Amygdala (tissue), 56 donors: Measurements from ENCODE around the gene SAMMSON.

Source experiments
- DNase-seq, 56 donors: peaks; one replicate each; lab custom pipeline; 2025; lab: John Stamatoyannopoulos, UW

Gene SAMMSON

DNA sequence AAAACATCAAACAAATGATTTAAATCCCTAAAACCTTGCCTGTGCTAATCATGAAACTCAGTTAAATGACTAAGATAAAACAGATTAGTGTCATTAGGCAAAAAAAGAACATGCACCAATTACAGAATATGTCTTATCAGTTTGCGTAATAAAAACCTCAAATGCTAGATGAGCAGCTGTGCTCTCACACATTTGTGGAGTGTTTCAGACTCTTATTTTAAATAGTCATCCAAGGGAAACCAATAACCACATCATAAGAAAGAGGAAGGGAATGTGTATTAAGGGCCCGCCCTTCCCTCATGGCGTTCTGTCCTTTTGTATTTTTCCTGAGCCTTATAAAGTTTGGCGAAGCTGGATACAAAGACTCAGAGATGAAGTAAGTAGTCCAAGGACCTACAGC is 6.6 kb downstream of the SAMMSON start:
- DNase-seq, result no peak

DNA sequence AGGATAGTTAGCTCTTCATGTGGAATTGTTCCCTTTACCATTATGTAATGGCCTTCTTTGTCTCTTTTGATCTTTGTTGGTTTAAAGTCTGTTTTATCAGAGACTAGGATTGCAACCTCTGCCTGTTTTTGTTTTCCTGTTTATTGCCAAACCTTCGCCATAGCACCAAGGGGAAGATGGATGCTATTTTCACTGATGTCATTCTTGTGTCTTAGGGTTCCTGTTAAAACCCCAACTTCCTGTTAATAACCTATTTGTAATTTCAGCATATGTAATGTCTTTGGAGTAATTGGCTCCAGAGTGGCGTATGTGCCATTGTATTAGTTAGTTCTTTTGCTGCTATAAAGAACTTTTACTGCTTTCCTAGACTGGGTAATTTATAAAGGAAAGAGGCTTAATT is 10.8 kb downstream of the SAMMSON start:
- DNase-seq, result no peak

DNA sequence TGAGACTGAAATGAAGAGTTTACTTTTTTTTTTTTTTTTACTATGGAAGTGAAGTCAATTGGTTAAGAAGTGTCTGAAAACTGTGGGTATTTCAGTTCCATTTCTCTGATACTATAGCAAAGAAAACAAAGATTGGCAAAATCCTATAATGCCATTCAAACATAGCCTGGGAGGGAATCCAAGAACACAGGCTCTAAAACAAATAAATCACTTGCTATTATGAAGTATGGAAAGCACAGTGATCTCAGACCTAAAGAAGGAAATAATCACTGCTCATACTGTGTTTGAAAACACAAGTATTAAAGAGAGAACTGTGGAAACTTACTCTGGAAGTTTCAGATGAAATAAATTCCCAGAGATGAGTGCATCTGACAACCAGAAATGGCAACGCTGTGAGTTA is 12.0 kb downstream of the SAMMSON start:
- DNase-seq, result no peak

DNA sequence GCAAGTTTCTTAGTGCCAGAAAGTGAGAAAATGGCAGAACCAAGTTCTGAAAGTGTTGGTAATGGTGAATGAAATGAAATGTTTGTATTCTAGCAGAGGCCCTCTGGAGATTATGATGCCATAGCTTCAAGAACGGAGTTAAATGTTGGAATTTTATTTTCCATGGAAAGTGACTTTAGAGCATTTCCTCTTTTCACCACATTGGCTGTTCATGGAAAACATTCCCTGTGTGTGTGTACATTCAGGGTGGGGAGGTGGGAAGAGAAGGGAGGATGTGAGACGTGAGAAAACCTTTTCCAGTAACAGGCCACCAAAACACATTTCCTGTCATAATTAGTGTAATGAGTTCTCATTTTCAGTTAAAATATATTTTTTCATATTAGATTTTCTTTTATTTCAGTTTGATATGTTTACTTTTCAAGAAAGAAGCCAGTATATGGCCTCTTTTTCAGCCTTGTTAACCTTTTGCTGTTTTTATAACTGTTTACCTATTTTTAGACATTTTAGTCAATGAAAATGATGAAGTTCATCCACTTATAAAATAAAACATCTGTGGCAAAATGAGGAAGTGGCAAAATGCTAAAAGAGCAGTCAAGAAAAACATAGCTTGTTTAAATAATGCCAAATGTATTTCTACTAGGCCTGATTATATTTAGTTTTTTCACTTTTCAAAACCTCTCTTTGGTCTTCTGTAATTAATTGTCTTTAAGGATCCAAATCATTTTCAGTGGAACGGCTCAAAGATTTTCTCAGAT is 21.6 kb downstream of the SAMMSON start:
- no peak for DNase-seq

DNA sequence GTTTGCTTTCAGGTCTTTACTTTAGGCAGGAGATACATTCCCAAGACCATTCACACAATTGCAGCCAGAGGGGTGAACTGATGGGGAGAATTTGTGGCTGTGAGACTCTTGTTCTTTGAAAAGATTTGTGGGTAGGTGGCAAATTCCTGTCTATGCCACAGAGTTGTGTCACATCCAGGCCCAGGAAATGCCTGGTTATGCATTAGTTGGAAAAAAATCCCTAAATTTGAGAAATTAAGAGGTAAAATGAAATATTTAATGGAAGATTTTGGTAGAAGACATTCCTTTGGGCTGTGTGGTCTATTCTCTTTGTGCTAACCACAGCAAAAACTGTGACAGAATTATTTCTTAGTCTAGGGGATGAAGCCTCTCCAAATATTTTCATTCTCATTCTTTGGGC is 28.8 kb downstream of the SAMMSON start:
- DNase-seq, result no peak

DNA sequence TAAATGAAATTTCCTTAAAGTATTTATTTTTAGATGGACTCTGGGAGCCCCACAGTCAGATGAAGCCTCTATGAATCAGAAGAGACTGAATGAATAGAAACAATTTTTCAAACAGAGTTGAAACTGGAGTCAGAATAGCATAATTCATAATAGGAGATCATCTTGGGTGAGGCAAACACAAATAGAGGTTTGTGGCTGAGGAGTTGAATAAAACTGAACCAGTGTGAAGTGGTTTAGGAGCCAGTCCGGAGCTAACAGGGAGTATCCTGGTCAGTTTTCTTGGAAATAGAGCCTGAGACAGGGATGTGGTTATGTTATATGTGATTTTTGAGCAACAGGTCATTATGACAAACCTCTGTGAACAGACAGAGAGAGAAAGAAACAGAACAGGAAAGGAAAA is 39.2 kb downstream of the SAMMSON start:
- no peak for DNase-seq

DNA sequence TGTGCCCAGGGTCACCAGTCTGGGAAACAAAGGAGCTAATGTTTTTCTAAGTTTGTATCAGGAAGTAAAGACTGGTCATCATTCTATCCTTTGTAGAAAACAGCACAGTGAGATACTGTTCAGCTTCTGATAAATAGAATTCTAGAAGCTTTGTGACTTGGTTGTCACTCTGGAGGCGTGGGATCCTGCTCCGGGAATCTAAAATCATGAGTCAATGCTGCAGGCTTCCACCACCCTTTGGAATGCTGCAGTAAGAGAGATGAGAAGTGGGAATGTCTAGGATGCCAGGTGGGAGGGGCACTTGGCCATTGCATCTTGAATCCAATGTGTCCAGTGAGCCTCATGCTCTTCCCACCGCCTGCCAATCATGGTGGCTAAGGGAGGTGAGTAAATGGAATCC is 40.9 kb downstream of the SAMMSON start:
- no peak for DNase-seq

DNA sequence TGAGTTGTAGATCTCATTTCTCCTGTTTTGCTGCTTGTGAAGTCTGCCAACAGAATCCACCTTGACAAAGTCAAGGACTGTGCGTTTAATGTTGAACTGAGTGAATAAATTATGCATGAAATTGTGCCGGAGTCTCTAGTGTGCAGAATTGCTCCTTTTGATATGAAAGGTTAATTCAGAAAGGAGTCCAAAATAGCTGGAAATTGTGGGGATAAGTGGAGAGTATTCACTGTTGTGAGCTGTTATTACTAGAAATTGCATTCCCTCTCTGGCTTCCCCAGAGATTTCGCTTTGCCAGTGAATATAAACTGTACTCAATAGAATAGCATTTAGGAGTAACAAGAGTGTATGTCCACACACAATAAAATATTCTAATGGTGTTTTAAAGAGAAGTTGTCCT is 43.1 kb downstream of the SAMMSON start:
- no peak for DNase-seq

DNA sequence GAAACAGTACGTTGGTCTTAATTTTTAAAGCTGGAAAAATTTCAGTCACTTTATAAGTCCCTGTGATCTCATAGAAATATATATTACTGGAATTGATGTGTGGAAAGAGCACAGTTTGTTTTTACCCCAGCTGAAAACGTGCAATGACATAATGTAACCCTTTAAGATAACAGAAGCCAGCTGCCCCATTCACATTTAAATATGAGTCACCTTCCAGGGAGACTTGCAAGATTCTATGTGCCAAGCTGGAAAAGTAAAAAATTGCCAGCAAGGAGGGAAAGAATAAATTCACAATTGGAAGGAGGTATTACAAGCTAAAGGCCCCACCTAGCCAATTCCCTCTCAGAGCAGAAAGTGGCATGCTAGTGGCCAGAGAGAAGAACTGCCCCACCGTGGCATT is 50.2 kb downstream of the SAMMSON start:
- DNase-seq, result no peak

DNA sequence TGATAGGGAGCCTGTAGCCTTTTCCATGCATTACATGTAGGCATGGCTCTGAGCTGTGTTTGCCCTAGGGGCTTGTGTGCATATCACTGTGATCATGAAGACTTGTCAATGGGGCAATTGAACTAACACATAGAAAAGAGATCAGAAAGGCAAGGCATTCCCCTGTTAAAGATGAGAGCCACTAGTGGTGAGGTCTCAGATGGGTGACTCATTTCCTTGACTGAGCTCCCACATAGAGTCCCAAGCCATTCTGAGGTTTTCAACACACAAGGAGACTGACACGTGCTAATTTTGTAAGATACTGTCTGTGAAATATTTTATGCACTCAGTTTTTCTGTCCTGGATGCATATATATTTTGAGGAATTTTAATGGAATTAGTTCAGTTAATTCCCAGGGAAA is 53.8 kb downstream of the SAMMSON start:
- DNase-seq, result no peak

DNA sequence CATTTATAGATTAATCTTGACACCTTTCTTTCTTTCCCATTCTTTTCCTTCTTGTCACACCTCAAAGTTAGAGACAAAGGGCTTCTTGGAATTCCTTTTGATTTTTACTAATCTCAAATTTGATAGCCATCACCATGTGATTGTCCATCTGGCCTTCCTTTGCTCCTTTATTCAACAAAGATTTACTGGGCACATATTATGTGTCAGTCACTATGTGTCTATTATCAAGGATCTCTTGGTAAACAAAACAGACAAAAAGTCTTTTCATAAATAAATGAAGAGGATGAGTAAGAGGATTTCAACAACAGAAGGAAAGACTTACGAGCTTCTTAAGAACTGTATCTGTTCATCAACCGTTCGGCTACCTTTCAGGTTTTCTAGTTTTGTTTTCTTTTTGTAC is 56.5 kb downstream of the SAMMSON start:
- no peak for DNase-seq

DNA sequence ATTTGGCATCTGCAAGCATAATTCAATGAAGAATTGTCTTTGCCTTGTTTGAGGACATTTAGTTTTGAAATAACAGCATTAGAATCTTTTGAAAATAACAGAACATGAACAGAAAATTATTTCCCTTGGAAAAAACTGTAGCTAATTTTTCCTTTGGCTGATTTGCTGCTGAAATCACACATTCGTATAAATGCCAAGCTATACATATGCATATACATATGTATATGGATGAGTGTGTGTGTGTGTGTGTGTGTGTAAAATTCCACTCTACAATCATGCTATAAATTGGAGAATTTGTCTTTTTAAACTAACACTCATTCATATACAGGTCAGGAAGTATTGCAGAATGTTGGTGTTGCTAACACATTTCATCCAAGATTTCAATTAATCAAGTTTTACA is 57.9 kb downstream of the SAMMSON start:
- no peak for DNase-seq

DNA sequence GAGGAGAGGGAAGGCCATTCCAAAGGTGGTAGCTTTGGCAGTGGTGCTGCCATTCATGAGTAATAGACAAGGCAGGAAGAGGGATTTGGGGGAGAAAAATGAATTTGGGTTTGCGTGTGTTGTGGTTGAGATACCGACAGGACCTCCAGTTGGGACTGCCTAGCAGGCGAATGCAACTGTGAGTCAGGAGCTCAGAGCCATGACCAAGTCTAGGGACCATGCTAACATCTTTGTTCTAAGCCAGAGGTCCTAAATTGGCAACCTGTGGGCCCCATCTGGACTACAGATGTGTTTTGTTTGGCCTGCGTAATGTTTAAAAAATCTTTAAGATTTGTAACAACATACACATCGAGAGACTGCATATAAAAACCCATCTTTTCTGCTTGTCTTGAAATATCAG is 61.6 kb downstream of the SAMMSON start:
- DNase-seq, result no peak

DNA sequence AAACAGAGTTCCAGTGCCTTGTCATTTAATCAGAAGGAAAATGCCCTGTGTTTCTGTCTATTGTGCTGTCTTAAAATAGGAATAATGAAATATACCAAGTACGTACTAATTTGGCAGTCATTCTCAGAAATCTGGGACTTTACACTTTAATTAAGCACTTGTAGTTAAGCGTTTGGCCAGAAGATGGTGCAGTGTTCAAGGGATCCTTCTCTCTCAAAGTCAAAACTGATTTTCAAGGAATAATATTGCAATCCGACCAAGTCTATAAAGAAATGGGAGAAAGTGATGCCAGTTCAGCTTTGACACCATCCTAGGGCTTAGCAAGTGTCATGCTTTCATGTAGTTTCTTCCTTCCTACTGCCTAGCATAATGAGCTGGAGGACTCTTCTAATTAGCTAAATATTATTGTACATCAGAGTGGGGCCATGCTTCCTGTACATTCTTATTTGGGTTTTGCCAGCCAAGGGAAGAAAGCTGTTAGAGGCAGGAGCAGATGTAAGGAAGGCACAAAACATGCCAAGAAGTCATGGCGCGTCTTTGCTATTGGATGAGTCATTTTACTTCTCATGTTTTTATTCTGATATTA is 64.8 kb downstream of the SAMMSON start:
- peak in 10 of 56 donors; percentile 2 to 71 (median 10) for DNase-seq

DNA sequence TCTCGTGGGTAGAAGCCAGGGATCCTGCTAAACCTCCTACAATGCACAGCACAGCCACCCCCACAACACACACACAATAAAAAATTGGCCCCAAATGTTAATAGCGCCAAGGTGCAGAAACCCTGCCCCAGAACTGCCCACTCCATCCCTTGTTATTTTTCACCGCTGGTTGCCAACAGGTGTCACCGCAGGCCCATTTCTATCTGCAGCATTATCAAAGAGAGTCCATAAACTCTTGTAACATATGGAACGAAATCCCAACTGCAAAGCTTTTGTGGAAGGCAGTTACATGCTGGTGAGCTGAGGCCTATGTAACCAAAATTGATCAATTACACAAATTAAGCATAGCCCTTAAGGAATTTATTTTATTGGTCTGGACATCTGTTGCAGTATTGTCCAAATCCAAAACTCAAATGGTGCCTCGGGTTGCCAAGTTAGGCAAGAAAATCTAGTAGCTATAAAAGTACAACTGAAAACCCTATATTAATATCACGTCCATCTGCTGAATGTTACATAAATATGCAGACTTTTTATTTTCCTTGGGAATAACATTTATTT is 66.2 kb downstream of the SAMMSON start:
- peak in 2 of 56 donors; percentile 0 to 6 for DNase-seq

DNA sequence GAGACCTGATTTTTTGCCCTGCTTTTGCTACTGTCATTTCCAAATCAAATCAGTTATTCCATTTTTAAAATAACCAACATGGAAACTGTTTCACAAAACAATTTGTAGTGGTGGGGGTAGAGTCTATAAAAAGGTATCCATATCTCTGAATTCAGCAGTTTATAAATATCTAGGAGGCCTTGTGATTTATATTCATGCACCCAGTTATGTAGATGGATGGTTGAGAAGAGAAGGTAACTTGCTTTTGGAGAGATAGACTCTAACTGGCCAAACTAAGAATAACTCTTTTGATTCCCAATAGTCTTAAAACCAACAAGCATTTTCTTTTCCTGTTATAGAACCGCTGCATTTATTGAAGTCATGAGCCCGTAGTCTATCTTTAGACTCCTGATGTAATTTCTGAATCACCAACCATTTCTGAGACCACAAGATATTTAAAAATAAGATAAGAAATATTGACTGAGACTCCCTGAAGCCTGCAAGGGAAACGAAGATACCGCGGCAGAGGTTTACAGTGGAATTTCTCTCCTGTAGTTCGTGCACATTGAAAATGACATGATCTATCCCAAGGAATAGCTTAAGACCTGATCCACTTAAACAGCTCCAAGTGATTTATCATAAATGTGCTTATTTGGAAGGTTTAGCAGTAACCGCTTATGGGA is 68.5 kb downstream of the SAMMSON start:
- no peak for DNase-seq

DNA sequence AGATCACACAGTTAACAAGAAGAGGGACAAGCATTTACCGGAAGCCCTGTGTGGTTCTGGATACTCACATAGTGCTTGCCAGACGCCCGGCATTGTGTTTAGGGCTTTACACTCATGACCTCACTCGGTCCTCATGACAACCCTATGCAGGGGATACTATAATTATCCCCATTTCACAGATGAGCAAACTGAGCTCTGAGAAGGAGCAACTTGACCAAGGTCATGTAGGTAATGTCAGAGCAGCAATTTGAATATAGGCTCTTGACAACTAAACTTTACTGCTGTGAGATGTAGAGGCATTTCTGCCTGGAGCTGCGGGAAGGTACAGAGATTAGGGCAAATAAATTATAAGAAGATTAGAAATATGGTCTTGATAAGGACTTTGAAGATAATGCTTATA is 70.0 kb downstream of the SAMMSON start:
- DNase-seq, result no peak

DNA sequence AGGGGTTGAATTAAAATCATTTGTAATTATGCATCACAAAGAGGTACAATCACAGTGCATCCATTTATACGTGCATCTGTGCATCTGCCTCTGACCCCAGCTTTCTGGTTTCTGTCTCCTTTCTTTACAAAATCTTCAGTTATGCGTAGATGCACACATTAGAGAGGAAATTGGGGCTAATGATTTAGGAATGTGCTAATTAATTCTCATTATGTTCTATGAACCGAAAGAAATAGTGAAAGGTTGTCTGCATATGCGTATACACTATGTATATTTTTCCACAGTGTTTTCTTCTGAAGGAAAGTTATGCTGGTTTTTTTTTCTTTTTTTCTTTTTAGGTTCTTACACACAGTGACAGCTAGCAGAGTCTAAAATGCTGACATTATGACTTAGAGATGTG is 71.6 kb downstream of the SAMMSON start:
- DNase-seq, result no peak

DNA sequence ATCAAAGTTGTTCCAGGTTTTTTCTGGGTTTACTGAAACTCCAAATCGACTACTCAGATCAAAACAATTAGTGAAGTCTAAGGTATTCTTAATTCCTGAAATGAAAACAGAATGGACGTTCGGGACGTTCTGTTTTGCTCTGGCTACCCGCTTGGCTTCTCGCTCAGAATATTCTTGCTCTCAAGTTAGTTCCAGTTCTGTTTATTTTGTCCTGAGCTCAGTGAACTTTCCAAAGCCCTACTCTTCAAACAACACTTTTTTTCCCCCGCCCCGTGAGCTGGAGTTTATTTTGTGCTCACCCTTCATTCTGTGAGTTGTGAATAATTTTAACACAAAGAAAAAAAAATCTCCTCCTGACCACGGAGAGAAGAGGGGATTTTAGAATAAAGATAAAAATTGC is 72.6 kb downstream of the SAMMSON start:
- no peak for DNase-seq

DNA sequence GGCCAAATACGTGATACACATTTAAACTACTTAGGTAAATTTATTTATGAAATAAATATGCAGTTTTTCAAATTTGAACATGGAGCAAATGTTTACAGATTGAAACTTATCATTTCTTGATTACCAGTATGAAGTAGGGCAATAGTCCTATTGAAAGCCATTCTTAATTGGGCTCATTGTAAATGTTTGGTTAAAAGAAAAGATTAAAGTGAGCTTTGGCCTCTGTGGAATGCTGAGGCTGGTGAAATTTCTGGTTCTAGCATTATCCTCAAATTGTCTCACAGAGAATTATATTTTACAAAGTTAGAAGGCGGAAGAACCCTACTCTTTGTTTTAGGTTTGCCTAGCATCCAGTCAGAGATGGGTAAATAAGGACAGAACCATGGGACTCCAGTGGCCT is 73.2 kb downstream of the SAMMSON start:
- DNase-seq, result no peak

DNA sequence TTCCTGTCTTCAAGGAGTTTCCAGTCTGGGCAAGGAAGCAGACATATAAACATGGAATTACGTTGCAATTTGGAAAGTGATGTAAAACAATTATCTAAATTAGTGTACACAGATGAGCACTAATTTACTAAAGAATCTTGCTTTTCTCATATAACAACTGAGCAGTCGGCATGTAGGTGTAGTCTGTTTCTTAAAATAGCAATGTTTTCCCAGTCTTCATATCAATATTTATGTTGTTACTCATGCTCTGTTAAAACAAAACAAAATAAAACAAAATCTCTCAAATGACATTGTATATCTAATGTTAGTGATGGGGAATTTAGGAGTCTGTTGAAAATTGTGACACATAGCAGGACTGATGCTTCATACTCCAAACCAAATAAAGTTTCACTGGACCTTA is 75.6 kb downstream of the SAMMSON start:
- DNase-seq, result no peak

DNA sequence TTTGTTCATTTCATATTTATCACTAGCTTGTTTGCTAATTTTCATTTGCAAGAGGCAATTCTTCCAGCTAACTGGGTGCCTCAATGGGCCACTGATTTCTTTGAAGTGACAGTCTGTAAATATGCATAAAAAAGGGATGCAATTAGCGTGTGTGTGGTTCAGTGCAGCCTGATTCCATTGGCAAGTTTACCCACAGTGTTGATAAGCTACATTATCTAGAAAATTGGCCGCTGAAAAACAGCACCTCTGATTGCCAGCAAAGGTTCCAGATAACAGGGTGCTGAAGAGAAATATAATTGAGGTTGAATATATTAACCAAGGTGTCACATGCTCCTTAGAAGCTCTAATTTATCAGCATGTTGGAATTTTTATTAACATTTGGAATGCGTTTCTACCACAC is 76.9 kb downstream of the SAMMSON start:
- no peak for DNase-seq
